ENCODE results near the gene TOMM40.
"Not testable (repeated sequence)": the region's sequence is repeated elsewhere in the genome, so short reads cannot be mapped to it uniquely, and the experiment has no call there.

The TOMM40 gene

DNA sequence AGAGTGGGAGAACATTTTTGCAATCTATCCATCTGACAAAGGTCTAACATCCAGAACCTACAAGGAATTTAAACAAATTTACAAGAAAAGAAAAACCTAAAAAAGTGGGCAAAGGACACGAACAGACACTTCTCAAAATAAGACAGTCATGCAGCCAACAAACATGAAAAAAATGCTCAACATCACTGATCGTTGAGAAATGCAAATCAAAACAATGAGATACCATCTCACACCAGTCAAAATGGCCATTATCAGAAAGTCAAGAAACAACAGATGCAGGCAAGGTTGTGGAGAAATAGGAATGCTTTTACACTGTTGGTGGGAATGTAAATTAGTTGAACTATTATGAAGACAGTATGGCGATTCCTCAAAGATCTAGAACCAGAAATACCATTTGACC lies 29.5 kb upstream of the TOMM40 start:
- not testable (repeated sequence) for H3K27me3 Mint-ChIP-seq (ENCODE audit: low read depth); DNase-seq (ENCODE audit: low spot score); H3K27ac Mint-ChIP-seq; H3K9me3 Mint-ChIP-seq; H3K4me3 Mint-ChIP-seq; H3K4me1 Mint-ChIP-seq (ENCODE audit: low read depth); H3K36me3 Mint-ChIP-seq (ENCODE audit: low read depth)

DNA sequence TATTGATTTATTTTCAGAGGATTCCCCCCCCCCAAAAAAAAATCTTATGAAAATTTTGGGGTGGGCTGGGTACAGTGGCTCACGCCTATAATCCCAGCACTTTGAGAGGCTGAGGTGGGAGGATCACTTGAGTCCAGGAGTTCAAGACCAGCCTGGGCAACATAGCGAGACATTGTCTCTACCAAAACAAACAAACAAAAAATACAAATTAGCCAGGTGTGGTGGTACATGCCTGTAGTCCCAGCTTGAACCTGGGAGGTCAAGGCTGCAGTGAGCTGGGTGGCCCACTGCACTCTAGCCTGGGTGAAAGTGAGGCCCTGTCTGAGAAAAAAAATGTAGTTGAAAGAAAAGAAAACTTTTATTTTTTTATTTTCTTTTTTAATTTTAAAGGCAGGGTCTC lies 27.1 kb upstream of the TOMM40 start:
- H3K4me1 Mint-ChIP-seq (ENCODE audit: low read depth), result peaks cover 3% of the 10 kb centered on the region
- H3K36me3 Mint-ChIP-seq (ENCODE audit: low read depth), result no peaks in the 10 kb centered on the region

DNA sequence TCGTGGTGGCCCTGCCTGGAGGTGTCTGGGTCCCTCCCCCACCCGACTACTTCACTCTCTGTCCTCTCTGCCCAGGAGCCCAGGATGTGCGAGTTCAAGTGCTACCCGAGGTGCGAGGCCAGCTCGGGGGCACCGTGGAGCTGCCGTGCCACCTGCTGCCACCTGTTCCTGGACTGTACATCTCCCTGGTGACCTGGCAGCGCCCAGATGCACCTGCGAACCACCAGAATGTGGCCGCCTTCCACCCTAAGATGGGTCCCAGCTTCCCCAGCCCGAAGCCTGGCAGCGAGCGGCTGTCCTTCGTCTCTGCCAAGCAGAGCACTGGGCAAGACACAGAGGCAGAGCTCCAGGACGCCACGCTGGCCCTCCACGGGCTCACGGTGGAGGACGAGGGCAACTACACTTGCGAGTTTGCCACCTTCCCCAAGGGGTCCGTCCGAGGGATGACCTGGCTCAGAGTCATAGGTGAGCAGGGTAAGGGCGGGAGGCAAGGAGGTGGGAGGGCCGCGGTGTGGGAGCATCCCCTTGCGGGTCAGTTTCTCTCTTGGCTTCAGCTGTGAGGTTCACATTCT lies 25.8 kb upstream of the TOMM40 start:
- Mint-ChIP-seq H3K27me3 (ENCODE audit: low read depth) (no peaks in the 10 kb centered on the region), H3K9me3 (no peaks in the 10 kb centered on the region), H3K4me3 (no peak overlapping the region), H3K27ac (no peak overlapping the region), H3K4me1 (ENCODE audit: low read depth) (peaks cover 3% of the 10 kb centered on the region), H3K36me3 (ENCODE audit: low read depth) (no peaks in the 10 kb centered on the region)
- no peak for DNase-seq (ENCODE audit: low spot score)

More for the DNA sequence above, 27.1 kb upstream of the TOMM40 start:
- no peaks in the 10 kb centered on the region for H3K27me3 Mint-ChIP-seq (ENCODE audit: low read depth)
- no peak overlapping the region for H3K27ac Mint-ChIP-seq
- no peaks in the 10 kb centered on the region for H3K9me3 Mint-ChIP-seq
- H3K4me3 Mint-ChIP-seq, result no peak overlapping the region
- DNase-seq (ENCODE audit: low spot score), result no peak

- Mint-ChIP-seq H3K27me3 (ENCODE audit: low read depth) (no peaks in the 10 kb centered on the region), H3K36me3 (ENCODE audit: low read depth) (no peaks in the 10 kb centered on the region), H3K4me3 (no peak overlapping the region), H3K9me3 (no peaks in the 10 kb centered on the region), H3K27ac (no peak overlapping the region), H3K4me1 (ENCODE audit: low read depth) (peaks cover 3% of the 10 kb centered on the region)
- no peak for DNase-seq (ENCODE audit: low spot score)
Observed at GRCh38 chr19:44866664-44867063, 24.4 kb upstream of the TOMM40 start.

GRCh38 chr19:44867578-44867977 lies 23.5 kb upstream of the TOMM40 start:
- H3K9me3 Mint-ChIP-seq, result no peaks in the 10 kb centered on the region
- H3K4me3 Mint-ChIP-seq, result no peak overlapping the region
- H3K27ac Mint-ChIP-seq, result no peak overlapping the region
- H3K4me1 Mint-ChIP-seq (ENCODE audit: low read depth), result peaks cover 3% of the 10 kb centered on the region
- no peaks in the 10 kb centered on the region for H3K27me3 Mint-ChIP-seq (ENCODE audit: low read depth)
- no peaks in the 10 kb centered on the region for H3K36me3 Mint-ChIP-seq (ENCODE audit: low read depth)
- no peak for DNase-seq (ENCODE audit: low spot score)

- Mint-ChIP-seq H3K9me3 (no peaks in the 10 kb centered on the region), H3K4me1 (ENCODE audit: low read depth) (peaks cover 3% of the 10 kb centered on the region), H3K36me3 (ENCODE audit: low read depth) (no peaks in the 10 kb centered on the region), H3K27me3 (ENCODE audit: low read depth) (no peaks in the 10 kb centered on the region), H3K27ac (no peak overlapping the region), H3K4me3 (no peak overlapping the region)
- no peak for DNase-seq (ENCODE audit: low spot score)
Observed at GRCh38 chr19:44869733-44870470, 21.2 kb upstream of the TOMM40 start.

- H3K4me3 Mint-ChIP-seq, result no peak overlapping the region
- H3K36me3 Mint-ChIP-seq (ENCODE audit: low read depth), result no peaks in the 10 kb centered on the region
- no peaks in the 10 kb centered on the region for H3K9me3 Mint-ChIP-seq
- no peak overlapping the region for H3K27ac Mint-ChIP-seq
- H3K27me3 Mint-ChIP-seq (ENCODE audit: low read depth), result no peaks in the 10 kb centered on the region
- DNase-seq (ENCODE audit: low spot score), result no peak
- no peaks in the 10 kb centered on the region for H3K4me1 Mint-ChIP-seq (ENCODE audit: low read depth)
Observed at GRCh38 chr19:44871809-44872208, 19.2 kb upstream of the TOMM40 start.

DNA sequence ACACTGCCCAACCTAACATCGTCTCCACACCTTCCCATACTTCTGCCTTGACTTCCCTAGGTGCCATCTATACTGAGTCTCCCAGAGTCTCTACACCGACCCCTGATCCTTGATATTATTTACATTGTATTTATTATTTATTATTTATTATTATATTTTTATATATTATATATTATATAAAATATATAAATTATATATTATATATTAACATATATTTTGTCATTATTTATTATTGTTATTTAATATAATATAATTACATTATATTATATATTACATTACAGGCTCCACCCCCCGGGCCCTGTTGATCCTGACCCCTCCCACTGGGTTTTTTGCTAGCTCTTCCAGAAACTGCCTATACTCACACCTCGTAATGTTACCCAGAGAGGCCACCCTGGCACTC lies 18.4 kb upstream of the TOMM40 start:
- peaks cover 1% of the 10 kb centered on the region for H3K4me1 Mint-ChIP-seq (ENCODE audit: low read depth)
- H3K27me3 Mint-ChIP-seq (ENCODE audit: low read depth), result no peaks in the 10 kb centered on the region
- H3K4me3 Mint-ChIP-seq, result no peak overlapping the region
- H3K27ac Mint-ChIP-seq, result no peak overlapping the region
- DNase-seq (ENCODE audit: low spot score), result no peak
- H3K36me3 Mint-ChIP-seq (ENCODE audit: low read depth), result no peaks in the 10 kb centered on the region
- no peaks in the 10 kb centered on the region for H3K9me3 Mint-ChIP-seq

DNA sequence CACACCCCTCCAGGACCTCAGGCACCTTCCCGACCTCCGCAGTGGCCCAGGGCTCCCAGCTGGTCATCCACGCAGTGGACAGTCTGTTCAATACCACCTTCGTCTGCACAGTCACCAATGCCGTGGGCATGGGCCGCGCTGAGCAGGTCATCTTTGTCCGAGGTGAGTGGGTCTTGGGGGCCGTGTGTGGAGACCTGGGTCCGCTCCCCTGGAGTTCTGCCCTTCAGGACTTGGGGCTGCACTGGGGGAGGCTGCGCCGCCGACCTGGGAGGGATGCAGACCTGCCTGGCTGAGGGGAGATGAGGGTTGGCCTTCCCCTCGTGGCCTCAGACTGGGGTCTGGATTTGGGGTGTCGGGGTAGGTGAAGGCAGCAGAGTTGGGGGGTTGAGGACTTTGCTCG lies 16.7 kb upstream of the TOMM40 start:
- Mint-ChIP-seq H3K9me3 (no peaks in the 10 kb centered on the region), H3K27ac (no peak overlapping the region), H3K27me3 (ENCODE audit: low read depth) (no peaks in the 10 kb centered on the region), H3K4me3 (no peak overlapping the region), H3K36me3 (ENCODE audit: low read depth) (no peaks in the 10 kb centered on the region), H3K4me1 (ENCODE audit: low read depth) (peaks cover 1% of the 10 kb centered on the region)
- DNase-seq (ENCODE audit: low spot score), result no peak

DNA sequence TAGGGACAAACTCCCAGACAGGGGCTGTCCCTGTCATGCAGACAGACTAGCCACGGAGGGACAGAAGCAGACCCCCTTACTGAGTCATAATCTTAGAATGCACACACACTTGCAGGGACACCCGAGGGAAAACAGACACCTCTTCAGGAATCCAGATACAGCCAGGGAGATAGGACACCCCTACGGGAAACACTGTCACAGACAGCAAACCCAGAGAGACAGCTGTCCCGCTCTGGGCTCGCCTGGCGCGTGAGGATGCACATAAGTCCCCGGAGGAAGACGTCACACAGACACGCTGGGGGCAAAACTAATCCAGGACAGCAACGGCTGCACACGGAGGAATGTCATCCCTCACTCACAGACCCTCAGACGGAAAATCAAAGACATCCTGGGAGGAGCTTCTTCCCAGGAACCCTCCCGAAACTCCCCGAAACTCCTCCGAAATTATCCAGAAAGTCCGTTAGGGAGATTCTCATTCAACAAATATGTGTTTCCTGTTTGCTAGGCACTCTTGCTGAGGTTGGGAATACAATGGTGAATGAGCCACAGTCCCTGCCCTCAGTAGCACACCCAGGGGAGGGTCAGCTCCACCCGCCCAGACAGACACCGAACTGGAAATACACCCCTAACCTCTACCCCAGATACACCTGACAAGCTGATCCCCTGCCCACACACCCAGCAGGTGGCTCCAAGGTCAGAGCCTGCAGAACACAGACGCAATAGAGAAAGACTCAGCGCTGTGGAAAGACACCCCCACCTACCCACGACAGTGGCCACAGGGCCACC lies 15.2 kb upstream of the TOMM40 start:
- H3K4me3 Mint-ChIP-seq, result no peak overlapping the region
- H3K9me3 Mint-ChIP-seq, result no peaks in the 10 kb centered on the region
- no peak for DNase-seq (ENCODE audit: low spot score)
- no peak overlapping the region for H3K27ac Mint-ChIP-seq
- H3K27me3 Mint-ChIP-seq (ENCODE audit: low read depth), result no peaks in the 10 kb centered on the region
- no peaks in the 10 kb centered on the region for H3K36me3 Mint-ChIP-seq (ENCODE audit: low read depth)
- H3K4me1 Mint-ChIP-seq (ENCODE audit: low read depth), result peaks cover 1% of the 10 kb centered on the region

GRCh38 chr19:44876930-44877535 lies 14.0 kb upstream of the TOMM40 start:
- peaks cover 1% of the 10 kb centered on the region for H3K4me1 Mint-ChIP-seq (ENCODE audit: low read depth)
- no peak for DNase-seq (ENCODE audit: low spot score)
- H3K36me3 Mint-ChIP-seq (ENCODE audit: low read depth), result no peaks in the 10 kb centered on the region
- H3K4me3 Mint-ChIP-seq, result no peak overlapping the region
- no peaks in the 10 kb centered on the region for H3K27me3 Mint-ChIP-seq (ENCODE audit: low read depth)
- no peak overlapping the region for H3K27ac Mint-ChIP-seq
- no peaks in the 10 kb centered on the region for H3K9me3 Mint-ChIP-seq

DNA sequence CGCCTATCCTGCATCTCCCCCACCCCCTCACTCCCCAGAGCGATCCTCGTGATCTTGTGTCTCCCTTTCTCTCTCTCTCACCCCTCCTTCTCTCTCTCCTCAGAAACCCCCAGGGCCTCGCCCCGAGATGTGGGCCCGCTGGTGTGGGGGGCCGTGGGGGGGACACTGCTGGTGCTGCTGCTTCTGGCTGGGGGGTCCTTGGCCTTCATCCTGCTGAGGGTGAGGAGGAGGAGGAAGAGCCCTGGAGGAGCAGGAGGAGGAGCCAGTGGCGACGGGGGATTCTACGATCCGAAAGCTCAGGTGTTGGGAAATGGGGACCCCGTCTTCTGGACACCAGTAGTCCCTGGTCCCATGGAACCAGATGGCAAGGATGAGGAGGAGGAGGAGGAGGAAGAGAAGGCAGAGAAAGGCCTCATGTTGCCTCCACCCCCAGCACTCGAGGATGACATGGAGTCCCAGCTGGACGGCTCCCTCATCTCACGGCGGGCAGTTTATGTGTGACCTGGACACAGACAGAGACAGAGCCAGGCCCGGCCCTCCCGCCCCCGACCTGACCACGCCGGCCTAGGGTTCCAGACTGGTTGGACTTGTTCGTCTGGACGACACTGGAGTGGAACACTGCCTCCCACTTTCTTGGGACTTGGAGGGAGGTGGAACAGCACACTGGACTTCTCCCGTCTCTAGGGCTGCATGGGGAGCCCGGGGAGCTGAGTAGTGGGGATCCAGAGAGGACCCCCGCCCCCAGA lies 12.8 kb upstream of the TOMM40 start:
- Mint-ChIP-seq H3K36me3 (ENCODE audit: low read depth) (no peaks in the 10 kb centered on the region), H3K27ac (no peak overlapping the region), H3K4me1 (ENCODE audit: low read depth) (peaks cover 1% of the 10 kb centered on the region), H3K27me3 (ENCODE audit: low read depth) (no peaks in the 10 kb centered on the region), H3K9me3 (no peaks in the 10 kb centered on the region), H3K4me3 (no peak overlapping the region)
- DNase-seq (ENCODE audit: low spot score), result no peak

DNA sequence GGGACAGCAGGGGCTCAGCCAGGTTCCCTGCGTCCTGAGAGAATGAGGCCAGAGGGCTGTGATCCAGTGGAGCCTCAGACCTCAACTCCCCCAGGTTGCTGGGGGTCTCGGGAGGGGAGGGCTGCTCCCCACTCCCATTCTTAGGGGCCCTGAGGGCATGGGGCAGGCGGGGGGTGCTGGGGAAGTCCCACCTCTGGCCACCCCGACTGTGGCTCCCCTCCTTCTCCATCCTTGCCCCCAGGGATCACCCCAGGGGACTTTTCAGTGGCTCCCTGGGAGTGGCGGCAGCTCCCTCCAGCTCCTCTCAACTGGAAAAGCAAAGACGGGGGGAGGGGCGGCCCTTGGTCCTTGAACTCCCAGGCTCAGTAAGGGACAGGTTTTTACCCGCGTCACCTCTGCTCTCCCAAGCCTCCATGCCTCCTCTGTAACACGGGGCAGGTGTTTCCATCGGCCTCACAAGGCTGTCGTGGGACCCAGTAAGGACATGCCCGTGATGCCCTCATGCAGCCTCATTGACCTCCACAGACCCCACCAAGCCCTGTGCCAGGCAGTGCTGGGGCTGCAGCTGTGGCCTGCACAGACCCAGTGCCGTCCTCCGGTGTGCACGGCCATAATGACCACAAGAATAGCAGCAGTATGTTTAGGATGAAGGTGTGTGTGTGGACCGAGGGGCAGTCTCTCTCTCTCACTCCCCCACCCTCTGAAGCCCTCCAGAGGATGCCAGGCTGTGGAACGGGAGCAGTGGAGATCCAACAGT lies 11.6 kb upstream of the TOMM40 start:
- H3K27ac Mint-ChIP-seq, result no peak overlapping the region
- H3K27me3 Mint-ChIP-seq (ENCODE audit: low read depth), result no peaks in the 10 kb centered on the region
- peaks cover 1% of the 10 kb centered on the region for H3K4me1 Mint-ChIP-seq (ENCODE audit: low read depth)
- DNase-seq (ENCODE audit: low spot score), result no peak
- H3K4me3 Mint-ChIP-seq, result no peak overlapping the region
- H3K36me3 Mint-ChIP-seq (ENCODE audit: low read depth), result no peaks in the 10 kb centered on the region
- no peaks in the 10 kb centered on the region for H3K9me3 Mint-ChIP-seq
